GM19372 (cell line): Measurements from ENCODE around the gene CUL1.

Experiments
- ATAC-seq: cut with Tn5 transposase; IDR thresholded peaks from one replicate; pipeline ENCODE4 v1.9.1; 2021; ENCODE audit warnings: mild to moderate bottlenecking, low read depth, moderate library complexity; ENCODE audit not compliant: unreplicated experiment

CUL1 gene

GRCh38 chr7:148715027-148715426, 16.3 kb downstream of the CUL1 start:
- no peak for ATAC-seq

DNA sequence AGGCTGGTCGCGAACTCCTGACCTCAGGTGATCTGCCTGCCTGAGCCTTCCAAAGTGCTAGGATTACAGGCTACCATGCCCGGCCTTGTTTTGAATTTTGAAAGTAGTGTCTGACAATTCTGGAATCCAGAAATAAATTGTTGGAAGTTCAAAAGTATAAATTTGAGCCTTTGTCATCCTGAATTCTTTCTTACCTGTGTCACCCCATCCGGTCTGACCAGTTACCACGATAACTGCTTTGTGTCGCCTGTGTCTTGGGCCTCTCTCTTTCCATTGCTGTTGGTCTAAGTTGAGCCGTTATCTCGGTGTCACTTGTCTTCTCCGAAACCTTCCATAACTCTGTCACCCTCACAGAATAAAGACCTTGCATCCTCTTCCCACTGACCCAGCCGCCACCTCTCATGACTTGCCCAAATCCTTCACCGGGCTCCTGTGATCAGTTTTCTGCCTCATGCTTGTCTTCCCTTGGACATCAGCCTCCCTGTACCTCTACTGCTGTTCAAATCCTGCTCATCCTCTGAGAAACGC, 18.6 kb downstream of the CUL1 start:
- no peak for ATAC-seq

DNA sequence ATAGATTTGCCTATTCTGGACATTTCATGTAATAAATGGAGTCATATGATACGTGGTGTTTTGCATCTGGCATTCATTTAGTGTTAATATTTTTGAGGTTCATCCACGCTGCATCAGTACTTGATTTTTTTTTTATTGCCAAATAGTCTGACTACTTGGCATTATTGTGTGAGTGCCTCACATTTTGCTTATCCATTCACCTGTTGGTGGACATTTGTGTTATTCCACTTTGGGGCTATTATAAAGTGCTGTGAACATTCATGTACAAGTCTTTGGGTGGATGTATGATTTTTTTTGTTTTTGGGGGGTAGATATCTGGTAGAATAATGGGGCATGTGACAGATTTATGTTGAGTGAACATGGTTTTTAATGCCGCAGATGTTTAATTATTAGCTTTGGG, 19.7 kb downstream of the CUL1 start:
- ATAC-seq: no peak

- ATAC-seq: no peak
Observed at GRCh38 chr7:148719753-148720152, 21.1 kb downstream of the CUL1 start.

- ATAC-seq: no peak
Observed at GRCh38 chr7:148720472-148720871, 21.8 kb downstream of the CUL1 start.

GRCh38 chr7:148721390-148721789, 22.7 kb downstream of the CUL1 start:
- no peak for ATAC-seq

- no peak for ATAC-seq
Observed at GRCh38 chr7:148722340-148723165, 23.9 kb downstream of the CUL1 start.

DNA sequence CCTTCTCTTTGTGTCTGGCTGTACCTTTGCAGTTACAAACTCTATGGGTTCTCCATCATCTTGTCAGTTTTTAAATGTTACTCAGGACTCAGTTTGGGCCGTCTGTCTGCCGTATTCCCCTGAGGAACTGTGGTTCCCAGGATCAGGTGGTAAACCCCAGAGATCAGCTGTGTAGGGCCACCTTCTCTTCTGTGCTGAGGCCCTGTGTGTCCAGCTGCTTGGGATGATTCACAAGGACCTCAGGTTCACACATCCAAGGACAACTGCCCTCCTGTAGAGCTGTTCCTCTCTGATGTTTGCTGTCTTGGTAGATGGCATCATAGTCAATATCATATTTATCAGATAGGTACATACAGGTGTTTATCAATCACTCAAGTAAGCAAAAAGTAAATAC, 24.5 kb downstream of the CUL1 start:
- ATAC-seq: no peak

DNA sequence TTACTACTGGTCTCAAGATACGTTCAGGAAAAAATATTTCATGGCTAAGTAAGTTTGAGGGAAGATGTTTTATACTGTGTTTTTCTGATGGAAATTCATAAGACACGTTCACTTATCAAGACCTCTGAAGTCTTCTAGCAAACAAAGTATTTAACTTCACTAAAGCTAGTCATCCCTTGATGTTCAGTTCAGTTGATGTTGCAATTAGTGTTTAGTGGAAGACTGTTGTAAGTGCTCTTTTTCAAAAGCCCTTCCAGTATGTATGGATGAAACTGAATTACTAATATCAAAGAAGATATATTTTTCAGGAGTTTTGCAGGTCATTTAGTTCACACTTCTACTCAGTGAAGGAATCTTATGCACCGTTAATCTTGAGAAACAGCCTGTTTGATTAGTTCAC, 25.1 kb downstream of the CUL1 start:
- no peak for ATAC-seq

- no peak for ATAC-seq
Observed at GRCh38 chr7:148726385-148726784, 27.7 kb downstream of the CUL1 start.

GRCh38 chr7:148727501-148728278, 29.0 kb downstream of the CUL1 start:
- no peak for ATAC-seq

DNA sequence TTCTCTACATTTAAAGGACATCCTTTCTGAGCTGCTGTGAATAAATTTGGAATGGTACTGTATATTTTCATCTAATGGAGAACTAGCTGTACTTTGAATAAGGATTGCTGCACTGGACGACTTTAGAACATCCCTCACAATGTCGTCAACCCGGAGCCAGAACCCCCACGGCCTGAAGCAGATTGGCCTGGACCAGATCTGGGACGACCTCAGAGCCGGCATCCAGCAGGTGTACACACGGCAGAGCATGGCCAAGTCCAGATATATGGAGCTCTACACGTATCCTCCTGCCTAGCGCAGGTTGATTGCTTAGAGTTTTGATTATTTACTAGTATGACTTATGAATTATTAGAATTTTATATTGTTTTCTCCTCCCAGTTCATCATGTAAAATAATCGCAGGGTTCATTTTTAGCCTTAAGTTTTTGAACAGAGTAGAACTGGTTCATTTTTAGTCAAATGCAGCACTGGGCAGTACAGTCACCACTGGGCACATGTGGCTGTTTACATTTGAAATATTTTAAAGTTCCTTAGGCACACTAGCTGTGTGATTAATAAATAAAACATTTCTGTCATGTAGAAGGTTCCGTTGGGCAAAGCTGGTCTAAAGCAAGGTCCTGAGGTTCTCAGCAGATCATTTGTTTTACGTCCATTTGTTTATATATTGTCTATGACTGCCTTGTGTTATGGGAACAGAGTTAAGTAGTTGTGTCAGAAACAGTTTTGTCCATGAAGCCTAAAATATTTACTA, 31.5 kb downstream of the CUL1 start:
- ATAC-seq: no peak

- no peak for ATAC-seq
Observed at GRCh38 chr7:148732862-148733261, 34.2 kb downstream of the CUL1 start.

DNA sequence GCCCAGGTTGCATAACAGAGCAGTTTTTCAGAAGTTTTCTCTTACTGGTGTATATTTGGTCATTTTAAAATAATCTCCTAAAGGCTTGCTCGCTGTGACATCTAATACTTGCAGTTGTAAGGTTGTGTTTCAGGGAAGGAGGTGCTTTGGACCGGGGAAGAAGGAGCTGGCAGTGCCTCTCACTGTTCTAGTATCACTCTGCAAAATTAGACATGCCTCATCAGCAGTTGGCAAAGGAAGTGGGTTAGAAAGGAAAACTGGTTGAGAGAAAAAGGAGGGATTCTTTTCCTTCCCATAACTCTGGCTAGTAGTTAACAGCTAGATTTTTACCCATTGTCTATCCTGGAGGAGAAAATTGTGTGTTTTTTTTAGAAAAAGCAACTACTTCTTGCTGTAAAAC, 34.8 kb downstream of the CUL1 start:
- ATAC-seq: no peak

- ATAC-seq: no peak
Observed at GRCh38 chr7:148735141-148735540, 36.4 kb downstream of the CUL1 start.

GRCh38 chr7:148735967-148736366, 37.3 kb downstream of the CUL1 start:
- ATAC-seq: no peak

DNA sequence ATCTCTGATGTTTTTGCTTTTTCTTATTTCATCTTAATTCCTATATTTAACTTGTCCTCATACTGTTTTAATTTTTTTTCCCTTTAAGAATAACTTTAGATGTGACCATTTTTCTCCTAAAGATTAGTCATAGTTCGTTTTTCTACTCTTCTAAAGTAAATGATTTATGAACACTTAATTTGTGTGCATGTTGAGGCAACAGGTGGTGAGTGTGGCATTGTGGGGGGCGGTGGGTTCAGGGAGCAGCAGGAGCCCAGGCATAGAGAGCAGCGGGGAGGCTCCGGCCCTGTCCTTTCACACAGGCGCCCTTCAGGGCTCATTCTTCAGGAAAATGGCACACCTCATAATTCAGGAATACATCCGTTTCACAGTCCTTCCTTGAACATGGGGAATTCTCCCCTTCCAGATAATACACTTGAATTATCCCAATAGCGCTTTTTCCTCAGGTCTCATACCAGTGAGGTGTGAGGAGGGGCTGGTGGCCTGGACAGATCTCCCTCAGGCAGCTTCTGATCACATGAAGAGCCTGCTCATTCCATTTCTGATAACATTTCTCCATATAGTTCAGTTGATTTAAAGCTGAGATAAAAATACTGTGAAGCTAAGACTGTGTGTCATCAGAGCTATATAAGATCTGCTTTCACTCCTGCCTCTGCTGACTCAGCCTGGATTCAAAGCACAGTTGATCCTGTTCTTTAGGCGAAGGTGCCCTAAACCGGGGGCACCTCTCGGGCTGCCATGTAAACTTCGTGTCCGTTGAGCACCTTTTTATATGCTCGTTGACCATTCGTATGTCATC, 40.2 kb downstream of the CUL1 start:
- no peak for ATAC-seq

DNA sequence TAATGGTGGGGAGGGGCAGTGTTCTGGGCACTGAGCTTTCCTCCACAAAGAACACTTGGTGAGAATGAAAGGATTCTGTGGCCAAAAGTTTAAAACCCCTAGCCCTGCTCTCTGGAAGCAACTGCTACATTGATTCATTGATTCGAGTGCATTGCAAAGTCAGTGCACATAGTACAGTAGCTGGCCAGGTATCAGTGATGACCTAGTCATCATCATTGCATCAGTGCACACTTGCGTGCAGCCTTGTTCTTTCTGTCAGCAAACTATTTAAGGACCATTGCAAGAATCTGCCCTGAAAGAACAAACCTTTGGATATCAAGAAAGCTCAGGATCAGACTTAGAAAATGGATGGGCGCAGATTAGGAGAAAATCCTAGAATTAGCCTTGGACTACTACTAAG, 47.4 kb downstream of the CUL1 start:
- no peak for ATAC-seq

DNA sequence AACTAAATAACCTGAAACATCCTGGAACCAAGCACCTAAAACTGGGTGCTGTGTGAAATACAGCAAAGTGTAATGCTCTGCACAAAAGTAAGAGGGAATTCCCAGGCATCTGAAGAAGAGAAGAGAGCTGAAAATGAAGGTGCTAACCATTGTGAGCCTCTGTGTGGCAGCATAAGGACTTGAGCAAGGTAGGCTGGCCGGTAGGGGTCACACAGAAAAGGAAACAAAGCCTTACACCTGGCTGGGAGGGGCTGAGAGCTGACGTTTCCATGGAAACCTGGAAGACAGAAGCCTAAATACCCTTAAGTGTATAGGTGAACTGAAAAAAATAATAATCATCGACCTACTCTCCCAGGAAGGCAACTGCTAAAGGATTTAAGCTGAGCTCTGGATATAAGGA, 48.6 kb downstream of the CUL1 start:
- ATAC-seq: no peak
